Fibroblast of gingiva (primary cell): ENCODE results near the gene SORT1.
A peak's percentile ranks its signal among the peaks of the same experiment; 100 is the strongest.
"Not testable (repeated sequence)": the region's sequence is repeated elsewhere in the genome, so short reads cannot be mapped to it uniquely, and the experiment has no call there.

Experiments used
- DNase-seq: peaks from one replicate; pipeline ENCODE4 v3.0.0-alpha.2; 2011; ENCODE audit warnings: low read depth

SORT1 gene

GRCh38 chr1:109397581-109398342 is at the start of gene SORT1:
Gene SORT1 (minus strand): TSS chr1:109397918. CDS start chr1:109397892, 26 bp downstream.
- peak; percentile 58 for DNase-seq

GRCh38 chr1:109445949-109446695 is 48.4 kb upstream of the SORT1 start:
- not testable (repeated sequence) for DNase-seq

GRCh38 chr1:109444346-109444745 is 46.6 kb upstream of the SORT1 start:
- no peak for DNase-seq

- DNase-seq: no peak
Observed at GRCh38 chr1:109443476-109443875, 45.8 kb upstream of the SORT1 start.

DNA sequence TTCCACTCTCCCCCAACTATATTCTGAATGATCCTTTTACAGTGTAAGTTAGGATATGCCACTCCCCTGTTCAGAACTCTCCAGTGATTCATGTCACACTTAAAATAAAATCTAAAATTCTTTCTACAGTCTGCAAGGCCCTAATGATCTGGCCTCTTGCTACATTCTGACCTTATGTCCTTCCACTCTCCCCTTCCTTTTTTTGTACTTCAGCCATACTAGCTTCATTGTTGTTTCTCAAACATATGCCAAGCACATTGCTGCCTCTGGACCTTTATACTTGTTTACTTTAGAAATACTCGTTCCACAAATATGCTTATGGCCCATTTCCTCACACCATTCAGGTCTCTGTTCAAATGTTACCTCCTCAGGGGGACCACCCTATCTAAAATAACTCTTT is 43.4 kb upstream of the SORT1 start:
- DNase-seq: peak; percentile 90

DNA sequence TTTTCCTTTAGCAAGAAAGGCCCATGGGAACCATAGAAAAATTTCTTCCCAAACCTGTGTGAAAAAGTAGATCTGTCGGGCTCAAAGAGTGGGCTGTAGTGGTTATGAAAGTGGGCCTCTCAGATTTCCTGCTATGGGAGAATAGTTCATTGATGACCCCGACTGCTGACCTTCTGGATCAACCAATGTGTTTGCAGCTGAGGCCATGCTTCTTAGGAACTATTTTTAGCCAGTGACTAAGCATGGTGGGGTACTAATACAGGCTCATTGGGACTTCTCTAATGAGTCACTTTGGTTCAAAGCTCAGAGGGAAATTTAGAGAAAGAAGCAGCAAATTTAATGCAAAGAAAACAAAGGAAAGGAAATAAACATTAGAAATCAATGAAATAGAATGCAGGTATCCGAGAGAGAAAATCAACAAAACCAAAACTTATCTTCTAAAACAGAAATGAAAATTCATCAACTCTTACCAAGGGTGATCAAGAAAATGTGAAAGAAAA is 41.1 kb upstream of the SORT1 start:
- peak; percentile 89 for DNase-seq

- no peak for DNase-seq
Observed at GRCh38 chr1:109434484-109434883, 36.8 kb upstream of the SORT1 start.

GRCh38 chr1:109433322-109433721 is 35.6 kb upstream of the SORT1 start:
- DNase-seq: no peak

- DNase-seq: peak; percentile 57
Observed at GRCh38 chr1:109432336-109432735, 34.6 kb upstream of the SORT1 start.

GRCh38 chr1:109427171-109427467 is 29.4 kb upstream of the SORT1 start:
- no peak for DNase-seq

DNA sequence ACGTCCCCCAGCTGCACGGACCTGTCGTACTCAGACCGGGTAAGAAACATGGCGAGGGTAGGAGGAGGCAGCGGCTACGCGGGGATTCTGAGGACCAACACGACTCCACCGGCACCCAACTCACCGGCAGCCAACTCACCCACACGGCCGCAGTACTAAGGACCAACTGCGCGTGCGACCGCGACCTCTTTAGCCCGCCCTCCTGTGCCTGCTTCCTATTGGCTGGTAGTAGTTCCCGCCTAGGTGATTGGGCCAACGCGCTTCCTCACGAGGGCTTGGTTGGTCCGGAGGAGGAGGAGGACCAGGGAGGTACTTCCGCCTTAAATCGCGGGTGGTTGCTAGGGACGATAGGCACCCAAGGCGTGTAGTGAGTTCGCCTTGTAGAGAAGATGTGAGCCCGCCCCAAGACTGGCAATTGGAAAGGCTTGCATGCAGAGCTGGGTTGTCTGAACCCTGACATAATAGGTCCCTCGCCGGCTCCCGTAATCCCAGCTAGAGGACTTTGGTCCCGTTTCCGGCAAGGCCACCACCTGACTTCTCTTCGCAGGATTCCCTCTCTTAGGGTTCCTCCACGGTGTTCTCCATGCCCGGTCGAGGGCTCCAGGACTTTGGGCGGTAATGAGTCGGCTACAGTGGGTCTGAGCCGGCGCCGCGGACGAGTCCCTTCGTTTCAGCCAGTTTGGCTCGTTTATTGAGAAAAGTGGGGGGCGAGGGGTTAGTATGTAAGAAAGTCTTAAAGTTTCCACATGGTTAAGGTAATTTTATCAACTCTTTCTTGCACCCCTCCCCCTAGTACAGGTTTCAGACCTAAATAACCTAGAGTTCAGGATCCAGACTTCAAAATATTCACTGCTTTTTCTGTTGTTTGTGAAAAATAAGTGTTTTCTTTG is 28.8 kb upstream of the SORT1 start, which contains the start of gene PSMA5:
Gene PSMA5 (minus strand): TSS at position 168 of the 890 bp plus-strand sequence. CDS start 118 bp downstream, at position 50.
- peak; percentile 99 for DNase-seq

DNA sequence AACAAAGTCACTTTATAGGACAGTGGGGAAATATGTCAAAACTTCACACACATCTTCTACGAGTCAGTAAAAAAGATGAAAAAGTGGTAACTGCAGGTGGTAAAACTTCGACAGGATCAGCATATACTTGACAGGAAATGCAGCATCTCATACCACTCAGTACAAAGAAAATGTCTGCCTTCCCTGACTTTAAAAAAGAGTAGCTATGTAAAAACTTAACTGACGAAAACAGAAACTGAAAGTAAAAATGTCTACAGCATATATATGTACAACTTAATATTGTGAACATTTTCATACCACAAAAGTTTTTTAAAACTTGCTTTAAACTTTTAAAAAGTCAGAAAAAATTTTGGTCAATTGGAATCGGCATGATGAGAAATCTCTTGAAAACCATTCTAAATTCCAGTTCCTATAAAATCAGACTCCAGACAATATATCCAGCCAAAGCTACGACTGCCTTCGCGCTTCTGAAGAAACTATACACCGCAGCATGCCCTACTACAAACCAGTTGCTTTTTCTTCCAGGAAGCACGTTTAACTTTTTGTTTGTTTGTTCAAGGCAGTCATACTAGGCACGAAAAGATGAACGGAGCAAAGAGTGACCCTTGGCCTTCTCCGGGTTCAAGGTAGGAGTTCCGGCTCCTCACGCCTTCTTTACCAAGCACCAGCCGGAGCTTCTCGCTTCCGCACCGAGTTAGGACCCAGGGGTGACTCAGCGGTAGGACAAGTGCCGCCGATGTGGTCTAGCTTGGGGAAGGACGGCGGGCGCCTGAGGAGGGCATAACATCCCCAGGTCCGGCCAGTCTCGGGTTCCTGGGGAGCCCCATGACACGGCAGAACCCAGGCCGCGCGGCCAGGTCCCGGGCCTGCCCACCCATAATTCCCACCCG is 27.9 kb upstream of the SORT1 start:
- peak; percentile 35 for DNase-seq

DNA sequence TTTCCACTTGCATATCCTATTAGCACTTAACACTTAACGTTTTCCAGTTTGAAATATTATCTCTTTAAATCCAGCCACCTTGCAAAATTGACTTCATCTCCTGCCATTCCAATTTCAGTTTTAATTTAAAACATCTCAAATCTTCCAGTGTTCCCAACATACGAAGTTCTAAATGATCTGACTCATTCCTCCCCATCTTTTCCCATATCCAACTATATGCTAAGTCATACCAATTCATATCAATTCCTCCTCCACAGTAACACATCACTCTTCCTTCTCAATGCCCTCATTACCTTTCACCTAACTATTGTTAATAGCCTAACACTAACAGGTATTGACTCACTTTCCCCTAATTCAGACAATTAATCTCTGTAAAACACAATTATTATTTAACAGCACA is 25.8 kb upstream of the SORT1 start:
- no peak for DNase-seq

DNA sequence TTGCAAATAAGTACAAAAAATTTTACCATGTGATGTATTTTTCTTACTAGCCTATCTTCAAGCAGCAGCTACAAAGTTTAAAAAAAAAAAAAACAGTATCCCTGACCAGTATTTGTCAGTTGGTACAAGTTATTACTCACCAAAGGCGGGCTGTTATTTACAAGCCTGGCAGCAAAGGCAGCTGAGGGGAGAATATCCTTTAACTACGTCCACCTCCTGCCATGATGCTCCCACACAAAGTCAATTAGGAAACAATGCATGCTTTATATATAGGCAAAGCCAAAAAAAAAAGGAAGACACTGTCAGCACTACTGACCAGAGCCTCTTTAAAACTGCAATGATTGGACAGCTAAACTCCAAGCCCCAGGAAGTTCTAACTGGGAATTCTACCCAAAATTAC is 14.8 kb upstream of the SORT1 start:
- DNase-seq: no peak

- DNase-seq: no peak
Observed at GRCh38 chr1:109404838-109405237, 7.1 kb upstream of the SORT1 start.

- no peak for DNase-seq
Observed at GRCh38 chr1:109402025-109402424, 4.3 kb upstream of the SORT1 start.

DNA sequence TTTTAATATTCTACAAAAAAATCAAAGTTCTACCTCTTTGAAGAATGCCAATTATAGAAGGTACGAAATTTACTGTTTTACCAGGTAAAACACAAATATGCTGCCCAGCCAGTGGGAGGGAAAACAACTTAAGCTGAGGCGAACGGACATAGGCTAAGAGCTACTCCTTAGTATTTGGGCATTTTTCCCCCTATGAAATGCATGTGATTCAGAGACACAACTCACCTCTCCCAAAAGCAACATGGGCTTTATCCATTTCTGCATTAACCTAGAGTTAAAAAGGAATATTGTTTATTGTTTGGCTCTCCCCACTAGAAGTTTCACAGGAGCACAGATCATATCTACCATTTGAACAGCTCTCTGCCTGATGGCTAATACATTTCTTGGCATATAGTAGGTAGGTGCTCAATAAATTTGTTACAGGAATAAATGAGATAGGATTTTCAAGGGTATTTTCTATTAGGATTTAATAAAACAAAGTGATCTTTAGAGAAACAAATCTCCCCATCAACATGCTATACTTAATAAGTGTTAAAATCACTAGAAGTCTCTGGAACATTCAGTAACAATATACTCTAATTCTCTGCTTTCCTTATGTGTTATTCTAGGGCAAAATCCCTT is 2.4 kb upstream of the SORT1 start:
- no peak for DNase-seq

DNA sequence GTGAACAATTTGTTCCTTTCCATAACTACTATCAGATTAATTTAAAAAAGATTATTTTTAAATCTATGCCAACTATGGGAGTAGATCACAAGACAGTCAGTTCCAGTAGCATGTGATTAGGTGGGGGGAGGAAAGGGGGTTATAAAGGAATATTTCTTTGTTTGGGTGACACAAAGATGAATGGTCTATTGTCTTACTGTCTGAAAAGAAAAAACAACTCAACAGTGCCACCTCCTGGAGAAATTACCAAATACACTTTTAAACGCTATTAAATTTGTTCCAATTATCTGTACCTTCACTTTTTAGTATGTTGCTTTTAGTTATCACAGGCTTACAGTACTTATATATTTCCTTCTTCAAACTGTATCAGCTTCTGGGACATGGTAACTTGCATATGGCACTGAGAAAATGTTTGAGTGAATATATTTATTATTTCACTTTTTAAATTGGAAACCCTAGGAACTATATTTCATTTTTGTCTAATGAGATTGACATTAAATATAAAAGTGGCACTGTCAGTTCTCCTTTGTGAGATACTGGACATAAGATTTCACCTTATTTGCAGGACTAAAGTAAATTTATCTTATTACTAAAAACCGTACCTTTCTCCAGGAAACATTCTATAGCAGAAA is 1.7 kb upstream of the SORT1 start:
- DNase-seq: peak; percentile 25

GRCh38 chr1:109398343-109399225 is 866 bp upstream of the SORT1 start:
- DNase-seq: no peak
